NCI-H1105 (cell line): Measurements from ENCODE around the gene ACTN3.
"Not testable (repeated sequence)": the region's sequence is repeated elsewhere in the genome, so short reads cannot be mapped to it uniquely, and the experiment has no call there.

Experiments used
- DNase-seq: peaks from one replicate; lab custom pipeline; 2025; lab: John Stamatoyannopoulos, UW

The ACTN3 gene

GRCh38 chr11:66544952-66545351, 1.8 kb upstream of the ACTN3 start:
- not testable (repeated sequence) for DNase-seq

GRCh38 chr11:66545701-66546367, 869 bp upstream of the ACTN3 start, which contains the start of gene ZDHHC24:
Gene ZDHHC24 (minus strand): TSS chr11:66546048. CDS start chr11:66546003, 45 bp downstream.
- peak; percentile 92 for DNase-seq

- no peak for DNase-seq
Measured at GRCh38 chr11:66546966-66547661, 411 bp downstream of the ACTN3 start.

DNA sequence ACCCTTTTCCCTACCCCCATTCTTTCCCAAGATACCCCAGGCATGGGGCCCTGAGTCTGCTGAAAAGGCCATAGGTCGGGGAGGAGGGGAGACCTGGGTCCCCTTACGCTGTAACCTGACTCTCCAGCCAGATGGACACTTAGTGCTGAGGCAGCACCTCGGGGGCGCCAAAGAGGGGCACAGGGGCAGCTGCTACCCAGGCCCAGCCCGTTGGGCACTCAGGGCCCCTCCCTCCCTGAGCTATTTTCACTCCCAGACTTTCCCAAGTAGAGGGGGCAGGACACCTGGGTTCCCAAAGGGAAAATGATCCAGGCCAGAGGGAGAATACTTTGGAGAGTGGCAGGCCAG, 933 bp downstream of the ACTN3 start:
- no peak for DNase-seq

GRCh38 chr11:66548041-66548440, 1.3 kb downstream of the ACTN3 start:
- DNase-seq: no peak

DNA sequence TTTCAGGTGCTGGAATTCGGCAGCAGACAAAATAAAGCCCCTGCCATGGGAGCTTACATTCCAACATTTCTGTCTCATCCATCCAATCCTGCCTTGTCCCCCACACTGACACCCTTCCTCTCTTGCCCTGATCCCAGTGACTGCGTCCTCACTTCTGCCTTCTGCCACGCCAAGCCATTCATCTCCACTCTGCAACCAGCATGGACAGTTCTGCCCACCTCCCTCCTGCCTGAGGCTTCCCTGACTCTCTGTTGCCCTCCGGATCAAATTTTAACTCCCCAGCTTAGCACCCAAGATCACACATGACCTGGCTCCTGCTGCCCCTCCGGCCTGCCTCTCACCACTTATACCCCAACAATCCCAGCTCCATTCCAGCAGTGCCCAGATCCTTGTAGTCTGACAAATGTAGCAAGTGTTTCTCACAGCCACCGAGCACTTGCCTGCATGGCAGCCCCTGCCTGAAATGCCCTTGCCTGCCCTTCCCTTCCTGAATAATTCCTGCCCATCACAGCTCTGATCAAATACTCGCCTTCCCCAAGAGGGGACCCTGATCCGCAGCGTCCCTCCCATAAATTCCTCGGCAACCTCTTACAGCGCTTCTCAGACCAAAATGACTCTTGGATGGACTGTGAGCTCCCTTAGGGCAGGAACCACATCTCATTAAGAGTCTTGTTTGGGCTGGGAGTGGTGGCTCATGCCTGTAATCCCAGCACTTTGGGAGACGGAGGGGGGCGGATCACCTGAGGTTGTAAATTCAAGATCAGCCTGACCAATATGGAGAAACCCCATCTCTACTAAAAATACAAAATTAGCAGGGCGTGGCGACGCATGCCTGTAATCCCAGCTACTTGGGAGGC, 2.3 kb downstream of the ACTN3 start:
- no peak for DNase-seq

DNA sequence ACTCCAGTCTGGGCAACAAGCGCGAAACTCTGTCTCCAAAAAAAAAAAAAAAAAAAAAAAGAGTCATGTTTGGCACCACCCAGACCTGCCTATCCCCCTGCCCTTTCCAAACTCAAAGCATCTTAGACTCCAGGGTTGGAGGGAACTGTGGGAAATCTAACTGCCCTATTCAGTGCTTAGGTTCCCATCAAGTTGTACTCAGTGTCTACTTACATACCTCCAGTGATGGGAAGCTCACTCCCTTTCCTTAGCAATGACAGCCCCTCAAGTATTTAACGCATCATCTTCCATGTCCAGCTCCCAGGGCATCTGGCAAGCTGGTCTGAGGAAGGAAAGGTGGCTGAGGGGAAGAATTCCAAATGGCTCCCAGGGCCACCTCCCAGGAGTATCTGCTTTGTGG, 3.0 kb downstream of the ACTN3 start:
- no peak for DNase-seq

- no peak for DNase-seq
Measured at GRCh38 chr11:66550887-66551286, 4.2 kb downstream of the ACTN3 start.

DNA sequence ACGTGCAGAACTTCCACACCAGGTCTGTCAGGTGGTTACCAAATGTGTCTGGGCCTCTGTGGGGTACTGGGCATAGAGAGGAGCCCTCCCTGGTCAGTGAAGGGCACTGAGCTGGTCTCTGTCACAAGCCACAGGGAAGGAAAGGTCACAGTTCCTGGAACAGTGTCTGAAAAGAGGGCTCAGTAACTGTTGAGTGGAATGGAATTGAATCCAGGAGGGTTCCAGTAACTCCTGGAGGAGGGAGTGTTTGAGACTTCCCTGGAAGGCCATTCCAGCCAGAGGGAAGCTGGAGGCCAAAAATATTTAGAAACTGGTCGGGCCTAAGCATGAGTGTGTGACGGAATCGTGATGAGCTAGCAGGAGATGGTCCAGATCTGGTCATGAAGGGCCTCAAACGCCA, 7.9 kb downstream of the ACTN3 start:
- DNase-seq: no peak

GRCh38 chr11:66555416-66555815, 8.7 kb downstream of the ACTN3 start:
- DNase-seq: no peak

GRCh38 chr11:66556086-66556485, 9.4 kb downstream of the ACTN3 start:
- DNase-seq: peak; percentile 19

DNA sequence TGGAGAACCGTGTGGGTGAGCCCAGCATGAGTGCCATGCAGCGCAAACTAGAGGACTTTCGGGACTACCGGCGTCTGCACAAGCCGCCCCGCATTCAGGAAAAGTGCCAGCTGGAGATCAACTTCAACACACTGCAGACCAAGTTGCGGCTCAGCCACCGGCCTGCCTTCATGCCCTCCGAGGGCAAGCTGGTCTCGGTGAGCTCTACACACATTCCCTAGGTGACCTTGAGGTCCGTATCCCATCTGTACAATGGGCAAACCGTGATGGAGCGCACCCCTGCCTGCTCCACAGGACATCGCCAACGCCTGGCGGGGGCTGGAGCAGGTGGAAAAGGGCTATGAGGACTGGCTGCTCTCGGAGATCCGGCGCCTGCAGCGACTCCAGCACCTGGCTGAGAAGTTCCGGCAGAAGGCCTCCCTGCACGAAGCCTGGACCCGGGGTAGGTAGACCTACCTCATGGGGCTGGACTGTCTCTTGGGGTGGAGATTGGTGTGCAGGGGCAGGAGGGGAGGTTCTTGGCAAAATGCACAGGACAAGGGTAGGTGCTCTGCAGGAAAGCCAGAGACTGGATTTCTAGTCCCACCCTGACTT, 11.1 kb downstream of the ACTN3 start:
- DNase-seq: no peak

DNA sequence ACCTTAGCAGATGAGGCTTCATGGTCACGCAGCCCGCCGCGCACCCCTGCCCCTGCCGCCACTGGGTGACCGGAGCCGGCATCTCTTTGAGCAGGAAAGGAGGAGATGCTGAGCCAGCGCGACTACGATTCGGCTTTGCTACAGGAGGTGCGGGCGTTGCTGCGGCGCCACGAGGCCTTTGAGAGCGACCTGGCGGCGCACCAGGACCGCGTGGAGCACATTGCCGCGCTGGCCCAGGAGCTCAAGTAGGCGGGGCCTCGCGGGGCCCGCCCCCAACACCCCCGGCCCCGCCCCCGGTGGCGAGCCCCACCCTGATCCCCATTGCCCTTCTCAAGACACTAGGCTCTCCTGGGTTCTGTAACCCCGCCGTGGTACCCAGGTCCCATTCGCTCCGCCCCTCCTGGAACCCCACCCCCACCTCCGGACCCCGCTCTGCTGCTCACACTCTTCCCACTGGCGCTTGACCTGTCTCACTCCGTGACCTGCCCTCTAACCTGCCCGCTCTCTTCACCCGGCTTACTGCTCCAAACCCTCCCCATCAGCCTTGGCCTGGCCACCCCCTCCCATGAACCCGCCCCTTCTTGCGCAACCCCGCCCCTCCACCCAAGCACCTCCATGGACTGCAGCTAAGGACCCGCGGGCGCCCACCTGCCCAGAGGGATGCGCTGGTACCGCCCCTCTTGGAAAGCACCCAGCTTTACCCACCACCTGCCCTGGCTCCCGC, 12.6 kb downstream of the ACTN3 start:
- no peak for DNase-seq

GRCh38 chr11:66559866-66560676, 13.4 kb downstream of the ACTN3 start:
- DNase-seq: no peak

DNA sequence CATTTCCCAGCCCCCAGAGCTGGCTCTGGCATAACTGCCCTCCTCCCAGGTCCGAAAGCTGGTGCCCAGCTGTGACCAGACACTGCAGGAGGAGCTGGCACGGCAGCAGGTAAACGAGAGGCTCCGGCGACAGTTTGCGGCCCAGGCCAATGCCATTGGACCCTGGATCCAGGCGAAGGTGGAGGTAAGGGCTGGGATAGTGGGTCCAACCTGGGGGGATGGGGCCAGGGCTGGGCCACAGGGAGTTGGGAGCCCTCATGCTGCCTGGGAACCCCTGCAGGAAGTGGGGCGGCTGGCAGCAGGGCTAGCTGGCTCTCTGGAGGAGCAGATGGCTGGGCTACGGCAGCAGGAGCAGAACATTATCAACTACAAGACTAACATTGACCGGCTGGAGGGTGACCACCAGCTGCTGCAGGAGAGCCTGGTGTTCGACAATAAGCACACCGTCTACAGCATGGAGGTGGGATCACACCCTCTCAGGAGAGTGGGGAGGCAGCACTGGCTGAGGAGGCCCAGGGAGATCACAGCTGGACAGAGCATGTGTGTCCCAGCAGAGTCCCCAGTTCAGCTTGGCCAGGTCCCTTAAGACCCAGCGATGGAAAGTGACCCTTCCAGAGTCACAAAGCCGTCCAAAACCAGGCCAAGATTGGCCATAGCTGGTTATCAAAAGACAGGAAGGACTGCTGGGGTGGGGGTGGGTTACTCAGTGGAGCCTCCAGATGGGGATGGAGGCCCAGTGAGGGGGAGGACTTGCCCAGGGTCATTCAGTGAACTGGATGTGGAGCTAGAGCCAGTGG, 14.7 kb downstream of the ACTN3 start:
- DNase-seq: no peak

DNA sequence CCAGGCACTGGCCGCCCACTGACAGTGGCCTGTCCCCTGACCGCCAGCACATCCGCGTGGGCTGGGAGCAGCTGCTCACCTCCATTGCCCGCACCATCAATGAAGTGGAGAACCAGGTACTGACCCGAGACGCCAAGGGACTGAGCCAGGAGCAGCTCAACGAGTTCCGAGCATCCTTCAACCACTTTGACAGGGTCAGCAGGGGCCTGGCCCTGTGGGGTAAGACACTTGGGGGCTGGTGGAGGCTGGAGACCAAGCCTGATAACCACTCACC, 15.2 kb downstream of the ACTN3 start:
- DNase-seq: no peak

GRCh38 chr11:66562275-66562674, 15.6 kb downstream of the ACTN3 start:
- DNase-seq: no peak

- no peak for DNase-seq
Measured at GRCh38 chr11:66562907-66563583, 16.3 kb downstream of the ACTN3 start.

DNA sequence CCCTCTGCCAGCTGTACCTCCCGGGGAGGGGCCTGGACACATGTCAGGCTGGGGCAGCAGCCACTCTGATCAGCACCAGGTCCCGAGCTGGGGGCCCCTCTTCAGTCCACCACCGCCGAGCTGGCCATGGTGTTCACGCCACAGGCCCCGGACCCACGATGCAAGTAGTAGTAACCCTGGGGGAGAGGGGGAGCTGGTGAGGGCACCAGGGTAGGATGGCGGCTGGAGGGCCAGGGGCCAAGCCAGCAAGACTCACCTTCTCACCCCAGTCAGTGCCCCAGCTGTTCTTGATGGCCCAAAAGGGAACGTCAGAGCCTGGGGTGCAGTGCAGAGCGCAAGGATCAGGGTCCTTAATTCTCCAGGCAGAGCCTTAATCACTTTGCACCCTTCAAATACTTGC, 17.1 kb downstream of the ACTN3 start:
- DNase-seq: no peak

DNA sequence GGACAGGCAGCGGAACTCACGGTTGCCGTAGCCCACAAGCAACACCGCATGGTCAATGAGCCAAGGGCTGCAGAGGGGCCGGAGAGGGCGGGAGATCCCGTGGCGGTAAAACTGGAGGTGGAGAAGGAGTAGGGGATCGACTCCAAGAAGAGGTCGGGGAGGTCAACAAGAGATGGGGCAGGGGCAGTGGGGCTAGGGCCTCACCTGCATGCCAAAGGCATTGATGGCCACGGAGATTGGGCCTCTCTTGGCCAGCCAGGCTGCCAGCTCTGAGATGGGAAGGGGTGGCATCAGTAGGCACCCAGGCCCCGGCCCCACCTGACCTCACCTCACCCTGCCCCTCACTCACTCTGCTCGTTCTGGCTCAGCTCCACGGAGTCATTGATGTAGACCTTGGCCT, 17.8 kb downstream of the ACTN3 start:
- no peak for DNase-seq
